ENCODE measurements around the gene EFCC1. TPM values are rescaled to one million over a fixed set of nuclear protein-coding genes. Genes with fewer than 3 reads are reported as not detected.
A peak's percentile ranks its signal among the peaks of the same experiment; 100 is the strongest.
"Not testable (repeated sequence)": the region's sequence is repeated elsewhere in the genome, so short reads cannot be mapped to it uniquely, and the experiment has no call there.

Gene EFCC1
- total RNA-seq, 2 experiments from 2014 or later, result 0.12 to 0.24 TPM

- H3K27ac Mint-ChIP-seq, result no peak overlapping the region
- H3K4me3 Mint-ChIP-seq, result no peak overlapping the region
- H3K36me3 Mint-ChIP-seq, result no peaks in the 10 kb centered on the region
- ChIA-PET CTCF (interaction anchor here (1.2 to 5.5 kb wide), 2 partner anchors 17 to 54 kb away, joined by 5 to 50 read pairs; no protein-coding TSS in a partner anchor), POLR2A (no interaction called here)
- no peak for DNase-seq
- intact Hi-C loops (cut with micrococcal nuclease), result no loop called here
- peaks cover 3% of the 10 kb centered on the region for H3K9me3 Mint-ChIP-seq
- peaks cover 7% of the 10 kb centered on the region for H3K4me1 Mint-ChIP-seq (ENCODE audit: low read depth)
- H3K27me3 Mint-ChIP-seq, result peaks cover 5% of the 10 kb centered on the region
These were observed 69.2 kb downstream of the EFCC1 start for GRCh38 chr3:129070086-129070885.

GRCh38 chr3:129077222-129077621, 76.1 kb downstream of the EFCC1 start:
- no peak overlapping the region for H3K27ac Mint-ChIP-seq
- no peaks in the 10 kb centered on the region for H3K27me3 Mint-ChIP-seq
- ChIA-PET CTCF (no interaction called here), POLR2A (no interaction called here)
- H3K36me3 Mint-ChIP-seq, result no peaks in the 10 kb centered on the region
- H3K4me1 Mint-ChIP-seq (ENCODE audit: low read depth), result no peaks in the 10 kb centered on the region
- H3K9me3 Mint-ChIP-seq, result no peaks in the 10 kb centered on the region
- intact Hi-C loops (cut with micrococcal nuclease), result no loop called here
- no peak for DNase-seq
- no peak overlapping the region for H3K4me3 Mint-ChIP-seq

- no peak for DNase-seq
- Mint-ChIP-seq H3K27me3 (no peaks in the 10 kb centered on the region), H3K36me3 (no peaks in the 10 kb centered on the region), H3K4me1 (ENCODE audit: low read depth) (no peaks in the 10 kb centered on the region), H3K4me3 (no peak overlapping the region), H3K27ac (no peak overlapping the region), H3K9me3 (no peaks in the 10 kb centered on the region)
- intact Hi-C loops (cut with micrococcal nuclease), result no loop called here
- ChIA-PET POLR2A (no interaction called here), CTCF (no interaction called here)
These were observed 77.4 kb downstream of the EFCC1 start for GRCh38 chr3:129078510-129078909.

GRCh38 chr3:129081503-129081902, 80.4 kb downstream of the EFCC1 start:
- intact Hi-C loops (cut with micrococcal nuclease), result no loop called here
- H3K4me1 Mint-ChIP-seq (ENCODE audit: low read depth), result no peaks in the 10 kb centered on the region
- no peak overlapping the region for H3K27ac Mint-ChIP-seq
- no peak for DNase-seq
- H3K36me3 Mint-ChIP-seq, result no peaks in the 10 kb centered on the region
- no peaks in the 10 kb centered on the region for H3K27me3 Mint-ChIP-seq
- POLR2A ChIA-PET, result no interaction called here
- no peaks in the 10 kb centered on the region for H3K9me3 Mint-ChIP-seq
- H3K4me3 Mint-ChIP-seq, result no peak overlapping the region
- CTCF ChIA-PET, result interaction anchor here (0.7 to 1.1 kb wide), 2 partner anchors 13 to 28 kb away, joined by 3 read pairs; no protein-coding TSS in a partner anchor

GRCh38 chr3:129082026-129082425, 80.9 kb downstream of the EFCC1 start:
- no peaks in the 10 kb centered on the region for H3K27me3 Mint-ChIP-seq
- no peak overlapping the region for H3K27ac Mint-ChIP-seq
- DNase-seq, result no peak
- H3K4me1 Mint-ChIP-seq (ENCODE audit: low read depth), result no peaks in the 10 kb centered on the region
- intact Hi-C loops (cut with micrococcal nuclease), result no loop called here
- CTCF ChIA-PET, result no interaction called here
- H3K9me3 Mint-ChIP-seq, result no peaks in the 10 kb centered on the region
- no peak overlapping the region for H3K4me3 Mint-ChIP-seq
- H3K36me3 Mint-ChIP-seq, result no peaks in the 10 kb centered on the region
- POLR2A ChIA-PET, result no interaction called here

GRCh38 chr3:129084501-129084900, 83.4 kb downstream of the EFCC1 start:
- no peak for DNase-seq
- Mint-ChIP-seq H3K9me3 (no peaks in the 10 kb centered on the region), H3K27ac (no peak overlapping the region), H3K4me3 (no peak overlapping the region), H3K36me3 (no peaks in the 10 kb centered on the region), H3K4me1 (ENCODE audit: low read depth) (no peaks in the 10 kb centered on the region), H3K27me3 (no peaks in the 10 kb centered on the region)
- POLR2A ChIA-PET, result no interaction called here
- CTCF ChIA-PET, result interaction anchor here (1.1 kb wide), 1 partner anchor 114 kb away, joined by 4 read pairs; no protein-coding TSS in a partner anchor
- intact Hi-C loops (cut with micrococcal nuclease), result no loop called here

- CTCF ChIA-PET, result interaction anchor here (1.1 kb wide), 1 partner anchor 115 kb away, joined by 4 read pairs; no protein-coding TSS in a partner anchor
These were observed 84.1 kb downstream of the EFCC1 start for GRCh38 chr3:129085165-129085715.

GRCh38 chr3:129085818-129086217, 84.7 kb downstream of the EFCC1 start:
- intact Hi-C loops (cut with micrococcal nuclease), result no loop called here
- no peak for DNase-seq
- H3K27ac Mint-ChIP-seq, result no peak overlapping the region
- no peaks in the 10 kb centered on the region for H3K9me3 Mint-ChIP-seq
- no peaks in the 10 kb centered on the region for H3K4me1 Mint-ChIP-seq (ENCODE audit: low read depth)
- no peaks in the 10 kb centered on the region for H3K27me3 Mint-ChIP-seq
- no peaks in the 10 kb centered on the region for H3K36me3 Mint-ChIP-seq
- CTCF ChIA-PET, result no interaction called here
- no peak overlapping the region for H3K4me3 Mint-ChIP-seq
- POLR2A ChIA-PET, result no interaction called here

More at GRCh38 chr3:129085165-129085715, 84.1 kb downstream of the EFCC1 start:
- no peak overlapping the region for H3K27ac Mint-ChIP-seq
- no peak for DNase-seq
- intact Hi-C loops (cut with micrococcal nuclease), result no loop called here
- H3K9me3 Mint-ChIP-seq, result no peaks in the 10 kb centered on the region
- H3K4me1 Mint-ChIP-seq (ENCODE audit: low read depth), result no peaks in the 10 kb centered on the region
- H3K36me3 Mint-ChIP-seq, result no peaks in the 10 kb centered on the region
- H3K27me3 Mint-ChIP-seq, result no peaks in the 10 kb centered on the region
- POLR2A ChIA-PET, result no interaction called here
- no peak overlapping the region for H3K4me3 Mint-ChIP-seq

- Mint-ChIP-seq H3K4me3 (no peak overlapping the region), H3K27ac (no peak overlapping the region), H3K9me3 (no peaks in the 10 kb centered on the region), H3K4me1 (ENCODE audit: low read depth) (no peaks in the 10 kb centered on the region), H3K36me3 (peaks cover 4% of the 10 kb centered on the region), H3K27me3 (no peaks in the 10 kb centered on the region)
- ChIA-PET POLR2A (no interaction called here), CTCF (no interaction called here)
- intact Hi-C loops (cut with micrococcal nuclease), result no loop called here
- no peak for DNase-seq
These were observed 86.1 kb downstream of the EFCC1 start for GRCh38 chr3:129087138-129087702.

- H3K36me3 Mint-ChIP-seq; POLR2A ChIA-PET; H3K4me3 Mint-ChIP-seq; H3K27ac Mint-ChIP-seq; CTCF ChIA-PET; intact Hi-C loops (cut with micrococcal nuclease); H3K27me3 Mint-ChIP-seq; H3K9me3 Mint-ChIP-seq; H3K4me1 Mint-ChIP-seq (ENCODE audit: low read depth): not testable (repeated sequence)
- peak; percentile 33 for DNase-seq
These were observed 86.8 kb downstream of the EFCC1 start for GRCh38 chr3:129087904-129088303.

- H3K4me1 Mint-ChIP-seq (ENCODE audit: low read depth); H3K4me3 Mint-ChIP-seq; CTCF ChIA-PET; H3K9me3 Mint-ChIP-seq; H3K27ac Mint-ChIP-seq; H3K36me3 Mint-ChIP-seq; DNase-seq; intact Hi-C loops (cut with micrococcal nuclease); POLR2A ChIA-PET; H3K27me3 Mint-ChIP-seq: not testable (repeated sequence)
These were observed 87.2 kb downstream of the EFCC1 start for GRCh38 chr3:129088312-129088711.
